ENCODE results near the gene GJC1.

GRCh38 chr17:44829523-44830358, at the start of gene GJC1:
- no peak for TF ChIP-seq CTCF (IDR thresholded peaks at IDR 0.05; ENCODE audit: extremely low read depth in 1 of 2, insufficient read depth in 1 of 2, low read depth in 1 of 2, low read length in 2 of 2)
- TF ChIP-seq EZH2 (IDR thresholded peaks at IDR 0.05; ENCODE audit: borderline replicate concordance, low read depth, low read length, severe bottlenecking), result no peak
- no peak for TF ChIP-seq MYC (IDR thresholded peaks at IDR 0.05; ENCODE audit: low read depth, low read length)
- peak; percentile 11 for TF ChIP-seq POLR2AphosphoS5 (IDR thresholded peaks at IDR 0.05; ENCODE audit: insufficient read depth, low read depth, low read length)
- no peak for TF ChIP-seq GATA2 (IDR thresholded peaks at IDR 0.05; ENCODE audit: insufficient read depth, insufficient read length, low read depth, low read length)
- peak; percentile 20 for TF ChIP-seq POLR2A (IDR thresholded peaks at IDR 0.05; ENCODE audit: low read depth, low read length)
- TF ChIP-seq MAX (IDR thresholded peaks at IDR 0.05; ENCODE audit: insufficient read depth, insufficient read length), result no peak
